Testis (tissue), 3 donors: ENCODE results near the gene GRIN1. TPM values are rescaled to one million over a fixed set of nuclear protein-coding genes. Genes with fewer than 3 reads are reported as not detected.

Experiments
- DNase-seq: peaks from one replicate; pipeline ENCODE4 v3.0.0-alpha.2; 2019
- H3K27ac ChIP-seq, 2 donors: fragments of 200-600 bp; sonication (generic); one replicate each; pipeline ENCODE4 v1.5.1; 2019
- H3K27me3 ChIP-seq: fragments of 200-600 bp; sonication (generic); one replicate; pipeline ENCODE4 v1.5.1; 2019
- H3K36me3 ChIP-seq: fragments of 200-600 bp; sonication (generic); one replicate; pipeline ENCODE4 v1.5.1; 2017; ENCODE audit warnings: low read depth; ENCODE audit errors: missing control alignments
- H3K4me1 ChIP-seq: fragments of 200-600 bp; sonication (generic); one replicate; pipeline ENCODE4 v1.5.1; 2019
- H3K4me3 ChIP-seq, 2 donors: fragments of 200-600 bp; sonication (generic); one replicate each; pipeline ENCODE4 v1.5.1; 2017 to 2019
- H3K9me3 ChIP-seq: fragments of 200-600 bp; sonication (generic); one replicate; pipeline ENCODE4 v1.5.1; 2017
- POLR2A ChIP-seq: fragments of 450-650 bp; IDR thresholded peaks from one replicate; pipeline ENCODE4 v1.6.1; 2017; ENCODE audit warnings: antibody characterized with exemption, mild to moderate bottlenecking, moderate library complexity
- WGBS, 2 donors: methylation state at CpG; one replicate each; pipeline ENCODE4 v1.1.5; 2018; 5-methylcytosine and 5-hydroxymethylcytosine counted together
- intact Hi-C: fragments of 100-400 bp; cut with DNase I; formaldehyde crosslinking; loops from one replicate; pipeline ENCODE4 v1.15.1; 2023; ENCODE audit warnings: low total_unique reads
- polyA plus RNA-seq: library from polyadenylated mRNA; stranded (reverse); fragments of 350-450 nt; fragmentation: Illumina TruSeq; extraction: RNeasy Lipid Tissue Mini Kit (QIAGEN cat#74804); gene quantifications from one replicate; pipeline ENCODE4 v1.2.3, GENCODE V29; 2014; ENCODE audit warnings: low read depth, low replicate concordance; ENCODE audit not compliant: insufficient read depth
- total RNA-seq, 2 donors: library from RNA; depleted of rRNA; stranded (reverse); fragments of >200 nt; gene quantifications; one replicate each; pipeline ENCODE4 v1.2.3, GENCODE V29; 2016
- TF ChIP-seq, protein P1 (sequence below), 3 experiments: fragments of 450-650 bp in 2 of 3; fragments of 200-600 bp in 1 of 3; sonication (generic) in 1 of 3; IDR thresholded peaks; one replicate each; pipeline ENCODE4 v1.5.1; 2016 to 2019; ENCODE audit warnings: antibody characterized with exemption in 3 of 3, mild to moderate bottlenecking in 2 of 3, moderate library complexity in 1 of 3

GRIN1 gene
- total and polyA plus RNA-seq, 3 donors from 2014 or later, result 0.79 to 3.8 (median 1.5) TPM

DNA sequence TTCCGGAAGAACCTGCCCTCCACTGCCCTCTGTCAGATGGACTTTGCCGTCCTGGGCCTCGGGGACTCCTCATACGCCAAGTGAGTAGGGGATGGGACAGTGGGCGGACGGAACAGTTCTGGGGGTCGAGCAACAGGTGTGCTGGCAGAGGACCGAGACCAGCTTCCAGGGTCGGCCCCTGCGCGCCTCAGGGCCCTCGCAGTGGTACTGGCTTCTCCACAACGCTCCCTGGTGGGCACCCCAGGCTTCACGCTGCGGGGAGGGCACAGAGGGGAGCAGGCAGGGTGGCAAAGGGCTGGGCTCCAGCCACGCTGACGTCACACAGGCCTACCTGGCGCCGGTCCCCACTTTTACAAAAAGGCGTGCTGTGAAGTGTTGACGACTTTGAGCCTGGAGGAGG, 73.6 kb downstream of the GRIN1 start:
- intact Hi-C loops, result no loop called here

DNA sequence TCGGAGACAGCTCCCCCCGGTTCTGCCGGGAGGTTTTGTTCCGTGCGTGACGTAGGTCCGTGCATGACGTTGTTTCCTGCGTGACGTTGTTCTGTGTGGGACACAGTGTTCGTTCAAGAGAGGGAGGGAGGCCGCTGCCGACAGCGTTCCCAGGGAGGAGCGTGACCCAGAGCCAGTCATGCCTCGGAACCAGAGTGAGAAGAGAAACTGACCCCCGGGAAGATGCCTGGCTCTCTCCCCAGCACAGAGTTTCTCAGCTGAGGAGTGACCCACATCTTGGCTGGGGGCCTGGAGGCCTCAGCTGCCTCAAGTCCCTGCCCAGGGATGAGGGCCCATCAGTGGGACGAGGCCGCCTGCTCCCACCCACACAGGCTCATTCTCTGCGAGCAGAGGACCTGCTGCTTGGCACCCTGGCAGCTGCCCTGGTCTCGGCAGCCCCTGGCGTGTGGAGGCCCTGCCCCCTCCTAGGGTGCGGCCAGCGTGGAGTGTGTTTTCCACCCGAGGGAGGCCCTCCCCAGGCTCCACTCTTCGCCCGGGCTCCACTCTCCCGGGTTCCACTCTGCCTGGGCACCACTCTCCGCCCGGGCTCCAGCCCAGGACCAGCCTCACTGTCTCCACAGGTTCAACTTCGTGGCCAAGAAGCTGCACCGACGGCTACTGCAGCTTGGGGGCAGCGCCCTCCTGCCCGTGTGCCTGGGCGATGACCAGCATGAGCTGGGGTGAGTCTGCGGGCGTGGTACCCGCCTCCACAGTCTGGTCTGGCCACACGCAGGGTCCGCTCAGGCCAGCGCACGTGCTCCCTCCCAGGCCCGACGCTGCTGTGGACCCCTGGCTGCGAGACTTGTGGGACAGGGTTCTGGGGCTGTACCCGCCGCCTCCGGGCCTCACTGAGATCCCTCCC, 74.5 kb downstream of the GRIN1 start:
- H3K27ac ChIP-seq, result no peak overlapping the region
- 90 to 94% methylated on average over 21 to 32 of the region's 49 CpGs for WGBS, 2 donors
- H3K4me3 ChIP-seq, result no peak overlapping the region
- peaks cover 9% of the 10 kb centered on the region for H3K4me1 ChIP-seq
- DNase-seq, result no peak
- TF ChIP-seq, protein P1, sequence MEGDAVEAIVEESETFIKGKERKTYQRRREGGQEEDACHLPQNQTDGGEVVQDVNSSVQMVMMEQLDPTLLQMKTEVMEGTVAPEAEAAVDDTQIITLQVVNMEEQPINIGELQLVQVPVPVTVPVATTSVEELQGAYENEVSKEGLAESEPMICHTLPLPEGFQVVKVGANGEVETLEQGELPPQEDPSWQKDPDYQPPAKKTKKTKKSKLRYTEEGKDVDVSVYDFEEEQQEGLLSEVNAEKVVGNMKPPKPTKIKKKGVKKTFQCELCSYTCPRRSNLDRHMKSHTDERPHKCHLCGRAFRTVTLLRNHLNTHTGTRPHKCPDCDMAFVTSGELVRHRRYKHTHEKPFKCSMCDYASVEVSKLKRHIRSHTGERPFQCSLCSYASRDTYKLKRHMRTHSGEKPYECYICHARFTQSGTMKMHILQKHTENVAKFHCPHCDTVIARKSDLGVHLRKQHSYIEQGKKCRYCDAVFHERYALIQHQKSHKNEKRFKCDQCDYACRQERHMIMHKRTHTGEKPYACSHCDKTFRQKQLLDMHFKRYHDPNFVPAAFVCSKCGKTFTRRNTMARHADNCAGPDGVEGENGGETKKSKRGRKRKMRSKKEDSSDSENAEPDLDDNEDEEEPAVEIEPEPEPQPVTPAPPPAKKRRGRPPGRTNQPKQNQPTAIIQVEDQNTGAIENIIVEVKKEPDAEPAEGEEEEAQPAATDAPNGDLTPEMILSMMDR (IDR thresholded peaks at IDR 0.05), result no peak
- no peak for TF ChIP-seq POLR2A
- no peaks in the 10 kb centered on the region for H3K27me3 ChIP-seq
- intact Hi-C loops, result no loop called here
- H3K9me3 ChIP-seq, result no peaks in the 10 kb centered on the region
- H3K36me3 ChIP-seq, result no peaks in the 10 kb centered on the region

More for the DNA sequence above, 73.6 kb downstream of the GRIN1 start:
- Histone ChIP-seq H3K4me3 (no peak overlapping the region), H3K36me3 (no peaks in the 10 kb centered on the region), H3K27ac (no peak overlapping the region), H3K4me1 (peaks cover 9% of the 10 kb centered on the region), H3K27me3 (no peaks in the 10 kb centered on the region), H3K9me3 (no peaks in the 10 kb centered on the region)
- no peak for DNase-seq
- TF ChIP-seq, protein P1 (IDR thresholded peaks at IDR 0.05), result no peak
- TF ChIP-seq POLR2A, result no peak
- WGBS, 2 donors, result 80 to 88% methylated on average over 2 to 21 of the region's 21 CpGs

DNA sequence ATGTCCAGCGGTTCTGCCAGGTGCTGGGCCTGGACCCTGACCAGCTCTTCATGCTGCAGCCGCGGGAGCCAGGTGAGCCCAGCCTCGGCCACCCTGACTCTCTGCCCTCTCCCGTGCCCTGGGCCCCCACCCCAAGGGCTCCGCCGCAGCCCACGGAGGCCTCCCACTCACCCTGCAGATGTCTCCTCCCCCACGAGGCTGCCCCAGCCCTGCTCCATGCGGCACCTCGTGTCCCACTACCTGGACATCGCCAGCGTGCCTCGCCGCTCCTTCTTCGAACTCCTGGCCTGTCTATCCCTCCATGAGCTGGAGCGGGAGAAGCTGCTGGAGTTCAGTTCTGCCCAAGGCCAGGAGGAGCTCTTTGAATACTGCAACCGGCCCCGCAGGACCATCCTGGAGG, 75.7 kb downstream of the GRIN1 start:
- DNase-seq, result no peak
- WGBS, 2 donors, result 76 to 86% methylated on average over 10 to 19 of the region's 19 CpGs
- H3K9me3 ChIP-seq, result no peaks in the 10 kb centered on the region
- intact Hi-C loops, result no loop called here
- H3K36me3 ChIP-seq, result no peaks in the 10 kb centered on the region
- no peaks in the 10 kb centered on the region for H3K27me3 ChIP-seq
- no peak overlapping the region for H3K4me3 ChIP-seq
- no peak for TF ChIP-seq POLR2A
- TF ChIP-seq, protein P1 (IDR thresholded peaks at IDR 0.05), result no peak
- H3K4me1 ChIP-seq, result peaks cover 14% of the 10 kb centered on the region
- H3K27ac ChIP-seq, result no peak overlapping the region

DNA sequence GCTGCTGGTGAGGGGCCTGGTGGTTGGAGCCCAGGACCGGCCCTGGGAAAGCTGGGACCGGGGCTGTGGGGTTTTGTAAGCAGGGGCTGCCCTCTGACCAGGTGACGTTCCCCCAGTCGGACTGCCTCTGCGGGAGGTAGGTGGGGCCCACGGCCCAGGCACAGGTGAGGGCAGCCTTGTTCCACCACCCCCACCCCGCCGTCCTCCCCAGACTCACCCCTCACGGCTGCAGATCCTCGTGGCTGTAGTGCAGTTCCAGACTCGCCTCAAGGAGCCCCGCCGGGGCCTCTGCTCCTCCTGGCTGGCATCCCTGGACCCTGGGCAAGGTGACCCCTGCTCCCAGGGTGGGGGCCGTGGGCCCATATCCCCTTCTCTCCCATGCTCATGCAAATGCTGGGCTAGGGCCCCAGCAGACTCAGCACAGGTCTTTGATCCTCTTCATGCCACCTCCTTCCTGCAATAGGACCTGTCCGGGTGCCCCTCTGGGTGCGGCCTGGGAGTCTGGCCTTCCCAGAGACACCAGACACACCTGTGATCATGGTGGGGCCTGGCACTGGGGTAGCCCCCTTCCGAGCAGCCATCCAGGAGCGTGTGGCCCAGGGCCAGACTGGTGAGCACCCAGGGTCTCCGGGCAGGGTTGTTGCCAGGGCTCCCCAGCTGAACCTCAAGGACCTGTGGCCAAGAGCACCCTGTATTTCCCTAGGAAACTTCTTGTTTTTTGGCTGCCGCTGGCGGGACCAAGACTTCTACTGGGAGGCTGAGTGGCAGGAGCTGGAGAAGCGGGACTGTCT, 76.4 kb downstream of the GRIN1 start:
- Histone ChIP-seq H3K27me3 (no peaks in the 10 kb centered on the region), H3K36me3 (no peaks in the 10 kb centered on the region), H3K4me1 (peaks cover 14% of the 10 kb centered on the region), H3K27ac (no peak overlapping the region), H3K4me3 (no peak overlapping the region), H3K9me3 (no peaks in the 10 kb centered on the region)
- 92 to 95% methylated on average over 11 to 20 of the region's 22 CpGs for WGBS, 2 donors
- DNase-seq, result no peak
- intact Hi-C loops, result no loop called here
- TF ChIP-seq, protein P1 (IDR thresholded peaks at IDR 0.05), result no peak
- no peak for TF ChIP-seq POLR2A
